SU-DHL-6 (cell line): Measurements from ENCODE around the gene SELENOO.

ENCODE experiments used
- H2AFZ ChIP-seq: fragments of 200-600 bp; sonication (generic); 2 replicates; pipeline ENCODE4 v1.6.1; 2014; ENCODE audit warnings: low read depth, mild to moderate bottlenecking, moderate library complexity, mixed read lengths, antibody characterized with exemption, low read length; ENCODE audit not compliant: severe bottlenecking
- H3F3A ChIP-seq: fragments of 200-600 bp; shearing (Covaris generic); 2 replicates; pipeline ENCODE4 v1.6.0; 2016; ENCODE audit warnings: antibody characterized with exemption, mild to moderate bottlenecking; ENCODE audit not compliant: insufficient read depth
- H3K27ac ChIP-seq: fragments of 200-600 bp; sonication (generic); 2 replicates; pipeline ENCODE4 v1.5.1; 2016; ENCODE audit warnings: low read depth, mild to moderate bottlenecking, low read length, moderate library complexity, mixed read lengths
- H3K27me3 ChIP-seq: fragments of 200-600 bp; sonication (generic), shearing (Covaris generic); 2 replicates; pipeline ENCODE4 v1.6.0; 2014; ENCODE audit warnings: mild to moderate bottlenecking, low read length
- H3K36me3 ChIP-seq: fragments of 200-600 bp; sonication (generic); 2 replicates; pipeline ENCODE4 v1.6.1; 2014; ENCODE audit warnings: mild to moderate bottlenecking, low read length, mixed read lengths
- H3K4me2 ChIP-seq: fragments of 300-600, 200-600 bp; shearing (Covaris generic), sonication (generic); 2 replicates; pipeline ENCODE4 v1.6.0; 2014; ENCODE audit warnings: low read length, low read depth, mild to moderate bottlenecking; ENCODE audit not compliant: poor library complexity, severe bottlenecking
- H3K4me3 ChIP-seq: fragments of 200-600 bp; sonication (generic); 2 replicates; pipeline ENCODE4 v1.5.1; 2014; ENCODE audit warnings: antibody characterized with exemption, low read length, mild to moderate bottlenecking, mixed read lengths; ENCODE audit not compliant: insufficient read depth, poor library complexity, severe bottlenecking
- H3K79me2 ChIP-seq: fragments of 200-600 bp; sonication (generic); 2 replicates; pipeline ENCODE4 v1.6.1; 2014; ENCODE audit warnings: mild to moderate bottlenecking, low read length, moderate library complexity; ENCODE audit not compliant: insufficient read depth
- H3K9ac ChIP-seq: fragments of 200-600 bp; sonication (generic); 2 replicates; pipeline ENCODE4 v1.7.0; 2014; ENCODE audit warnings: mild to moderate bottlenecking, low read length
- H3K9me2 ChIP-seq: fragments of 200-600 bp; sonication (generic); replicated peaks from 2 replicates; pipeline ENCODE4 v1.6.1; 2014; ENCODE audit warnings: low read length; ENCODE audit not compliant: insufficient read depth
- H3K9me3 ChIP-seq: fragments of 200-600 bp; sonication (generic); 2 replicates; pipeline ENCODE4 v1.6.1; 2014; ENCODE audit warnings: low read length, mixed read lengths; ENCODE audit not compliant: insufficient read depth
- H4K20me1 ChIP-seq: fragments of 200-600 bp; sonication (generic); 2 replicates; pipeline ENCODE4 v1.6.1; 2014; ENCODE audit warnings: low read depth, mild to moderate bottlenecking, antibody characterized with exemption, low read length, moderate library complexity, mixed read lengths
- CTCF ChIP-seq: fragments of 200-600 bp; sonication (generic); IDR thresholded peaks from one replicate; pipeline ENCODE4 v1.5.1; 2017; ENCODE audit warnings: antibody characterized with exemption, mild to moderate bottlenecking, low read length, moderate library complexity; ENCODE audit not compliant: insufficient read depth, poor library complexity, severe bottlenecking
- EZH2phosphoT487 ChIP-seq: fragments of 200-600 bp; sonication (generic), shearing (Covaris generic); conservative IDR thresholded peaks from 2 replicates; pipeline ENCODE4 v1.6.1; 2018; ENCODE audit warnings: mild to moderate bottlenecking, antibody characterized with exemption, low read length, moderate library complexity, mixed read lengths

Gene SELENOO

GRCh38 chr22:50256258-50256862 is 55.5 kb downstream of the SELENOO start:
- TF ChIP-seq CTCF (no peak), EZH2phosphoT487 (no peak)
- Histone ChIP-seq H3K9ac (no peak overlapping the region), H3K79me2 (no peaks in the 10 kb centered on the region), H3F3A (peaks cover 10% of the 10 kb centered on the region; the same call in 1 of the 2 replicates), H3K36me3 (no peaks in the 10 kb centered on the region), H3K4me3 (no peak overlapping the region), H3K27me3 (no peaks in the 10 kb centered on the region), H3K9me2 (no peaks in the 10 kb centered on the region), H3K9me3 (no peaks in the 10 kb centered on the region), H3K4me2 (no peak overlapping the region), H4K20me1 (no peaks in the 10 kb centered on the region), H3K27ac (no peak overlapping the region), H2AFZ (no peak overlapping the region)

GRCh38 chr22:50257041-50257440 is 56.2 kb downstream of the SELENOO start:
- Histone ChIP-seq H3F3A (peaks cover 3% of the 10 kb centered on the region; the same call in 1 of the 2 replicates), H3K79me2 (no peaks in the 10 kb centered on the region), H4K20me1 (no peaks in the 10 kb centered on the region), H3K27me3 (no peaks in the 10 kb centered on the region), H3K4me2 (no peak overlapping the region), H3K36me3 (no peaks in the 10 kb centered on the region), H3K9ac (no peak overlapping the region), H3K27ac (no peak overlapping the region), H3K9me3 (no peaks in the 10 kb centered on the region), H3K4me3 (no peak overlapping the region), H3K9me2 (no peaks in the 10 kb centered on the region), H2AFZ (no peak overlapping the region)
- TF ChIP-seq CTCF (no peak), EZH2phosphoT487 (no peak)

- Histone ChIP-seq H3K27ac (no peak overlapping the region), H3F3A (no peaks in the 10 kb centered on the region), H2AFZ (no peak overlapping the region), H3K9ac (no peak overlapping the region), H3K9me2 (no peaks in the 10 kb centered on the region), H3K36me3 (no peaks in the 10 kb centered on the region), H3K79me2 (no peaks in the 10 kb centered on the region), H3K27me3 (no peaks in the 10 kb centered on the region), H3K4me2 (no peak overlapping the region), H3K9me3 (no peaks in the 10 kb centered on the region), H3K4me3 (no peak overlapping the region), H4K20me1 (no peaks in the 10 kb centered on the region)
- no peak for TF ChIP-seq EZH2phosphoT487
- no peak for TF ChIP-seq CTCF
These were observed 56.9 kb downstream of the SELENOO start for GRCh38 chr22:50257451-50258360.
